Measurements from ENCODE around the gene LAMA3. TPM values are rescaled to one million over a fixed set of nuclear protein-coding genes. Genes with fewer than 3 reads are reported as not detected.

LAMA3 gene
- total RNA-seq, 1 donor from 2014 or later = 0.47 TPM

GRCh38 chr18:23887035-23887434 lies 197.8 kb downstream of the LAMA3 start:
- no peak overlapping the region for H3K27ac ChIP-seq
- no peaks in the 10 kb centered on the region for H4K20me1 ChIP-seq (ENCODE audit: low read depth)
- no peaks in the 10 kb centered on the region for H3K36me3 ChIP-seq
- no peak overlapping the region for H3K4me3 ChIP-seq
- H3K9me3 Mint-ChIP-seq = no peaks in the 10 kb centered on the region
- no peak for TF ChIP-seq EZH2phosphoT487 (IDR thresholded peaks at IDR 0.05)
- TF ChIP-seq EZH2 (IDR thresholded peaks at IDR 0.05) = no peak
- no peak for TF ChIP-seq CTCF (IDR thresholded peaks at IDR 0.05)
- no peaks in the 10 kb centered on the region for H3K27me3 ChIP-seq
- peaks cover 13% of the 10 kb centered on the region for H3K4me1 ChIP-seq
- H3K36me3 Mint-ChIP-seq = no peaks in the 10 kb centered on the region
- no peaks in the 10 kb centered on the region for H3F3A ChIP-seq (ENCODE audit: low read depth)
- DNase-seq (ENCODE audit: low spot score) = no peak
- H3K9me3 ChIP-seq (ENCODE audit: low read depth) = no peaks in the 10 kb centered on the region
- H3K4me3 Mint-ChIP-seq = no peak overlapping the region
- H3K79me2 ChIP-seq (ENCODE audit: low read depth) = no peaks in the 10 kb centered on the region
- no peak overlapping the region for H3K4me2 ChIP-seq
- H3K4me1 Mint-ChIP-seq = no peaks in the 10 kb centered on the region
- no peak overlapping the region for H2AFZ ChIP-seq (replicated peaks)
- peaks cover 2% of the 10 kb centered on the region for H3K27me3 Mint-ChIP-seq (ENCODE audit: insufficient read depth, low read depth)
- H3K9ac ChIP-seq = no peak overlapping the region
- H3K27ac Mint-ChIP-seq = no peak overlapping the region

GRCh38 chr18:23887493-23887892 lies 198.2 kb downstream of the LAMA3 start:
- H3K4me2 ChIP-seq = no peak overlapping the region
- no peak for DNase-seq (ENCODE audit: low spot score)
- no peaks in the 10 kb centered on the region for H3K79me2 ChIP-seq (ENCODE audit: low read depth)
- no peaks in the 10 kb centered on the region for H3K36me3 ChIP-seq
- Mint-ChIP-seq H3K4me3 (no peak overlapping the region), H3K4me1 (no peaks in the 10 kb centered on the region), H3K27me3 (ENCODE audit: insufficient read depth, low read depth) (peaks cover 2% of the 10 kb centered on the region), H3K9me3 (no peaks in the 10 kb centered on the region), H3K27ac (no peak overlapping the region), H3K36me3 (no peaks in the 10 kb centered on the region)
- H3K9me3 ChIP-seq (ENCODE audit: low read depth) = no peaks in the 10 kb centered on the region
- H3F3A ChIP-seq (ENCODE audit: low read depth) = no peaks in the 10 kb centered on the region
- H3K4me1 ChIP-seq = peaks cover 13% of the 10 kb centered on the region
- no peak overlapping the region for H2AFZ ChIP-seq (replicated peaks)
- H3K4me3 ChIP-seq = no peak overlapping the region
- no peak overlapping the region for H3K27ac ChIP-seq
- TF ChIP-seq EZH2phosphoT487 (IDR thresholded peaks at IDR 0.05) = no peak
- no peak for TF ChIP-seq CTCF (IDR thresholded peaks at IDR 0.05)
- no peaks in the 10 kb centered on the region for H4K20me1 ChIP-seq (ENCODE audit: low read depth)
- no peaks in the 10 kb centered on the region for H3K27me3 ChIP-seq
- no peak overlapping the region for H3K9ac ChIP-seq

GRCh38 chr18:23888881-23889280 lies 199.6 kb downstream of the LAMA3 start:
- Histone ChIP-seq H3K9me3 (ENCODE audit: low read depth) (no peaks in the 10 kb centered on the region), H3F3A (ENCODE audit: low read depth) (no peaks in the 10 kb centered on the region), H3K4me3 (no peak overlapping the region), H3K79me2 (ENCODE audit: low read depth) (no peaks in the 10 kb centered on the region), H3K36me3 (no peaks in the 10 kb centered on the region), H3K27me3 (no peaks in the 10 kb centered on the region), H2AFZ (replicated peaks) (no peak overlapping the region), H3K27ac (no peak overlapping the region), H3K9ac (no peak overlapping the region), H4K20me1 (ENCODE audit: low read depth) (no peaks in the 10 kb centered on the region), H3K4me2 (no peak overlapping the region), H3K4me1 (peaks cover 9% of the 10 kb centered on the region)
- peaks cover 4% of the 10 kb centered on the region for H3K27me3 Mint-ChIP-seq (ENCODE audit: insufficient read depth, low read depth)
- H3K36me3 Mint-ChIP-seq = no peaks in the 10 kb centered on the region
- H3K4me1 Mint-ChIP-seq = no peaks in the 10 kb centered on the region
- DNase-seq (ENCODE audit: low spot score) = no peak
- no peaks in the 10 kb centered on the region for H3K9me3 Mint-ChIP-seq
- H3K4me3 Mint-ChIP-seq = no peak overlapping the region
- H3K27ac Mint-ChIP-seq = no peak overlapping the region
- TF ChIP-seq EZH2phosphoT487 (IDR thresholded peaks at IDR 0.05) (no peak), EZH2 (IDR thresholded peaks at IDR 0.05) (no peak), CTCF (IDR thresholded peaks at IDR 0.05) (no peak)

Data from neural progenitor cell (in vitro differentiated cells).